ENCODE data around the gene SFXN4. TPM values are rescaled to one million over a fixed set of nuclear protein-coding genes. Genes with fewer than 3 reads are reported as not detected.

SFXN4 gene
- total and polyA plus RNA-seq, 2 experiments from 2014 or later = 13.1 to 17.6 TPM

DNA sequence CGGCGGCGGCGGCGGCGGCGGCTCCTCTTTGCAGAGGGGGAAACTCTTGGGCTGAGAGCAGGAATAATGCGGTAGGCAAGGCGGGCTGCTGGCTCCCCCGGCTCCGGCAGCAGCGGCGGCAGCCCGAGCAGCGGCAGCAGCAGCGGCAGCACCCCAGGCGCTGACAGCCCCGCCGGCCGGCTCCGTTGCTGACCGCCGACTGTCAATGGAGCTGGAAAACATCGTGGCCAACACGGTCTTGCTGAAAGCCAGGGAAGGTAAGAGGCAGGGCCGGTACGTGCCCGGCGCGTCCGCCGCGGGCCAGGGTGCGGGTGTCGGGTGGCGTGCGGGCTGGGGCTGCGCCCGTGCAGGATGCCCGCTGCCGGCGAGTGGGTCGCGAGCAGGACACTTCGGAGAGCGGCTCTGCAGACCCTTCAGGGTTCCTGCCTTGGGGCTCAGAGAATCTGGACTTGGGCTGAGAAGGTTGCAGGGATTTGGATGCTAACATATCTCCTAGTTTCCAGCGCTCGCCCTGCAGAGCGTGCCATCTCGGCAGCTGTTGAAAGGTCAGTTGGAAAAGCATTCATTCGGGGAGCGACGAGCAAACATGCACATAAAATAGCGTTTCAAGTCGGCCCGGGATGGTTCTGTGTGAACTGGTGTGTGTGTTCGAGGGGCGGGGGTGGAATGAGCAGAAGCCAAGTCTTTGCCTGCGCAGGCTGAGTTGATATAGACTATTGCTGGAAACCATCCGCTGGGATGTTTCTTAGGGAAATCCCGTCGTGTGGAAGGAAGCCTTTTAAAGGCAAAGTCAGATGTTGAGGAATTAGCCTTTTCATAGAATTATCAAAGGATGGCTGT is 42.4 kb upstream of the SFXN4 start:
- WGBS, 2 experiments (ENCODE audit: low coverage in 1 of 2, low lambda C conversion rate in 2 of 2, missing lambda C conversion rate in 2 of 2) = 0 to 1% methylated on average over 51 to 54 of the region's 62 CpGs
- TF ChIP-seq EZH2 (IDR thresholded peaks at IDR 0.05; ENCODE audit: insufficient read depth, poor library complexity, severe bottlenecking) = no peak
- no peak for TF ChIP-seq EZH2phosphoT487 (IDR thresholded peaks at IDR 0.05; ENCODE audit: insufficient read depth, low read depth)
- peaks cover 50% of the 10 kb centered on the region for H3K79me2 ChIP-seq (ENCODE audit: insufficient read depth)
- peak; percentile 82 for DNase-seq
- peaks cover 34% of the 10 kb centered on the region for H3F3A ChIP-seq (ENCODE audit: insufficient read depth)
- H3K36me3 ChIP-seq (ENCODE audit: low read depth) = no peaks in the 10 kb centered on the region
- in situ Hi-C loops (cut with MboI) = no loop called here
- H3K4me3 ChIP-seq = peak overlapping the region; percentile 86
- H3K27ac ChIP-seq = peak overlapping the region; percentile 84
- no peaks in the 10 kb centered on the region for H3K27me3 ChIP-seq (replicated peaks; ENCODE audit: insufficient read depth)
- H4K20me1 ChIP-seq (ENCODE audit: insufficient read depth) = no peaks in the 10 kb centered on the region
- H3K4me2 ChIP-seq (ENCODE audit: unreplicated experiment) = peak overlapping the region; percentile 99
- H3K4me1 ChIP-seq (ENCODE audit: insufficient read depth) = peaks cover 41% of the 10 kb centered on the region
- H2AFZ ChIP-seq = peak overlapping the region; percentile 57
- H3K9me3 ChIP-seq (ENCODE audit: low read depth) = no peaks in the 10 kb centered on the region
- H3K9ac ChIP-seq = peak overlapping the region; percentile 96
- H3K9me2 ChIP-seq (ENCODE audit: insufficient read depth) = no peaks in the 10 kb centered on the region

DNA sequence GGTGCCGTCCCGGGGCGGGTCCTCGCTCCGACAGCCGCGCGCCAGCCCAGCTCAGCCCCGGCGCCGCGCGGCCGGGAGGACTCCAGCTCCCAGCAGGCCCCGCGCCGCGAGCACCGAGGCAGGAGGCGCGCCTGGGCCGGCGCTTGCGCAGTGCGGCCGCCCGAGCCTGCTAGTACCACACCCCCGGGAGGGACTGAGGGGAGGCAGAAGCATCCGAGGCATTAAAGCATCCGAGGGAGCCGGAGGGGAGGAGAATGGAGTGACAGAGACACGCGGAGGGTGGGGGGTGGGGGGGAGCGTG is 41.8 kb upstream of the SFXN4 start, which contains the start of gene GRK5:
Gene GRK5 (plus strand): TSS at position 206 of the 301 bp plus-strand sequence. CDS start 347 bp downstream, outside the sequence.
- Histone ChIP-seq H3K27me3 (replicated peaks; ENCODE audit: insufficient read depth) (no peaks in the 10 kb centered on the region), H3K9me2 (ENCODE audit: insufficient read depth) (no peaks in the 10 kb centered on the region), H3K4me2 (ENCODE audit: unreplicated experiment) (peak within 1 kb of the TSS; percentile 99), H3K4me1 (ENCODE audit: insufficient read depth) (peaks cover 45% of the 10 kb centered on the region), H3K79me2 (ENCODE audit: insufficient read depth) (peaks cover 43% of the 10 kb centered on the region), H3F3A (ENCODE audit: insufficient read depth) (peaks cover 38% of the 10 kb centered on the region), H3K9me3 (ENCODE audit: low read depth) (no peaks in the 10 kb centered on the region), H3K36me3 (ENCODE audit: low read depth) (no peaks in the 10 kb centered on the region), H3K27ac (peak within 1 kb of the TSS; percentile 96), H3K4me3 (peak within 1 kb of the TSS; percentile 86), H2AFZ (peak within 1 kb of the TSS; percentile 77), H3K9ac (peak within 1 kb of the TSS; percentile 96), H4K20me1 (ENCODE audit: insufficient read depth) (no peaks in the 10 kb centered on the region)
- peak; percentile 99 for DNase-seq
- in situ Hi-C loops (cut with MboI) = no loop called here
- WGBS, 2 experiments (ENCODE audit: low coverage in 1 of 2, low lambda C conversion rate in 2 of 2, missing lambda C conversion rate in 2 of 2) = 0 to 2% methylated on average over 20 to 23 of the region's 34 CpGs
- TF ChIP-seq EZH2phosphoT487 (IDR thresholded peaks at IDR 0.05; ENCODE audit: insufficient read depth, low read depth) = no peak
- TF ChIP-seq EZH2 (IDR thresholded peaks at IDR 0.05; ENCODE audit: insufficient read depth, poor library complexity, severe bottlenecking) = no peak

DNA sequence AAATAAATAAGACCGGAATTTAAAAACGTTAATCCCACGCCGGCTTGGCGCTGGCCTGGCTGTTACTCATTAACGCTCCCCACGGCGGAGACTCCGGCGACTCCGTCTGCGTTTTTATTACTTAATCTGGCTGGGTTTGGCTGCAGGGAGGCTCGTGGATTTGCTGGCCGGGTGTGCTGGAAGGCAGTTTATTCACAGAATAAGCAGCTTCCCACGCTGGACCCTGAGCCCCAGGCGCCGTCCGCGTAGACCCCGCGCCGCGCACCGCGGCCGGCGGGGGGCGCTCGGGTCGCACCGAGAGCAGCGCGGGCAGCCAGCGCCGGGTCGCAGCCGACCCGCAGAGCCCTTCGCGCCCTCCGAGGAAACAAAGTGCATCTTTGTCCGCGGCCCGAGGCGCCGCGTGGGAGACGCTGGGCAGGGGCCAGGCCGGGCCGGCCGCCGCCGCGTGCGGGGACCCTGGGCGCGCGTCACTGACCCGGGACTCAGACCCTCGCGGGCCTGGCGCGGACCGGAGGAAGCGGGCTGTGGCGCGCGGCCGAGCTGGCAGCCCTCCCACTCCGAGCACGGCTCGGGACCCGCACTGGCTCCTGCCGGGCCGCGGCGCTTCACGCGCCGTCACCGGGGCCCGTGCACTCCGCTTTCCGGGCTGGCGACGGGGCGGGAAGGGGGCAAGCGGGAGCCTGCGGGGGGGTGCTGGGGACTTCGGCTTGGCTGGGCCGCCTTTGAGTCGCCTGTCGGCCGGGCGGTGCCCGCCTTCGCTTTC is 41.3 kb upstream of the SFXN4 start:
- Histone ChIP-seq H3F3A (ENCODE audit: insufficient read depth) (peaks cover 38% of the 10 kb centered on the region), H3K9me2 (ENCODE audit: insufficient read depth) (no peaks in the 10 kb centered on the region), H3K9me3 (ENCODE audit: low read depth) (no peaks in the 10 kb centered on the region), H3K79me2 (ENCODE audit: insufficient read depth) (peaks cover 38% of the 10 kb centered on the region), H3K27ac (peak overlapping the region; percentile 96), H3K27me3 (replicated peaks; ENCODE audit: insufficient read depth) (no peaks in the 10 kb centered on the region), H4K20me1 (ENCODE audit: insufficient read depth) (no peaks in the 10 kb centered on the region), H3K4me3 (peak overlapping the region; percentile 86), H3K36me3 (ENCODE audit: low read depth) (no peaks in the 10 kb centered on the region), H3K9ac (peak overlapping the region; percentile 96), H2AFZ (peak overlapping the region; percentile 77), H3K4me1 (ENCODE audit: insufficient read depth) (peaks cover 43% of the 10 kb centered on the region), H3K4me2 (ENCODE audit: unreplicated experiment) (peak overlapping the region; percentile 71)
- TF ChIP-seq EZH2phosphoT487 (IDR thresholded peaks at IDR 0.05; ENCODE audit: insufficient read depth, low read depth) = no peak
- no peak for TF ChIP-seq EZH2 (IDR thresholded peaks at IDR 0.05; ENCODE audit: insufficient read depth, poor library complexity, severe bottlenecking)
- peak; percentile 92 for DNase-seq
- 0 to 1% methylated on average over 29 to 70 of the region's 97 CpGs for WGBS, 2 experiments (ENCODE audit: low coverage in 1 of 2, low lambda C conversion rate in 2 of 2, missing lambda C conversion rate in 2 of 2)
- in situ Hi-C loops (cut with MboI) = no loop called here

GRCh38 chr10:119205894-119206602 is 40.5 kb upstream of the SFXN4 start:
- in situ Hi-C loops (cut with MboI) = no loop called here
- H3K27ac ChIP-seq = peak overlapping the region; percentile 96
- H3K9ac ChIP-seq = peak overlapping the region; percentile 96
- TF ChIP-seq EZH2phosphoT487 (IDR thresholded peaks at IDR 0.05; ENCODE audit: insufficient read depth, low read depth) (no peak), EZH2 (IDR thresholded peaks at IDR 0.05; ENCODE audit: insufficient read depth, poor library complexity, severe bottlenecking) (no peak)
- H3K27me3 ChIP-seq (replicated peaks; ENCODE audit: insufficient read depth) = no peaks in the 10 kb centered on the region
- H3K9me2 ChIP-seq (ENCODE audit: insufficient read depth) = no peaks in the 10 kb centered on the region
- H3K4me2 ChIP-seq (ENCODE audit: unreplicated experiment) = peak overlapping the region; percentile 71
- peaks cover 38% of the 10 kb centered on the region for H3F3A ChIP-seq (ENCODE audit: insufficient read depth)
- H3K9me3 ChIP-seq (ENCODE audit: low read depth) = no peaks in the 10 kb centered on the region
- H2AFZ ChIP-seq = peak overlapping the region; percentile 77
- WGBS, 2 experiments (ENCODE audit: low coverage in 1 of 2, low lambda C conversion rate in 2 of 2, missing lambda C conversion rate in 2 of 2) = 38 to 41% methylated on average over 17 of the region's 17 CpGs
- DNase-seq = no peak
- H3K36me3 ChIP-seq (ENCODE audit: low read depth) = no peaks in the 10 kb centered on the region
- H3K4me3 ChIP-seq = peak overlapping the region; percentile 86
- no peaks in the 10 kb centered on the region for H4K20me1 ChIP-seq (ENCODE audit: insufficient read depth)
- H3K4me1 ChIP-seq (ENCODE audit: insufficient read depth) = peaks cover 36% of the 10 kb centered on the region
- peaks cover 31% of the 10 kb centered on the region for H3K79me2 ChIP-seq (ENCODE audit: insufficient read depth)
